ENCODE measurements around the gene ARAP1.

GRCh38 chr11:72724021-72724551 is 28.1 kb downstream of the ARAP1 start:
- TF ChIP-seq CTCF (IDR thresholded peaks at IDR 0.05; ENCODE audit: low read length) (no peak), EZH2 (optimal IDR thresholded peaks at IDR 0.05; ENCODE audit: low read depth, low read length) (no peak), EZH2phosphoT487 (IDR thresholded peaks at IDR 0.05; ENCODE audit: low read length) (no peak)
